ENCODE data around the gene CPO. TPM values are rescaled to one million over a fixed set of nuclear protein-coding genes. Genes with fewer than 3 reads are reported as not detected.
"Not testable (repeated sequence)": the region's sequence is repeated elsewhere in the genome, so short reads cannot be mapped to it uniquely, and the experiment has no call there.

Gene CPO, protein sequence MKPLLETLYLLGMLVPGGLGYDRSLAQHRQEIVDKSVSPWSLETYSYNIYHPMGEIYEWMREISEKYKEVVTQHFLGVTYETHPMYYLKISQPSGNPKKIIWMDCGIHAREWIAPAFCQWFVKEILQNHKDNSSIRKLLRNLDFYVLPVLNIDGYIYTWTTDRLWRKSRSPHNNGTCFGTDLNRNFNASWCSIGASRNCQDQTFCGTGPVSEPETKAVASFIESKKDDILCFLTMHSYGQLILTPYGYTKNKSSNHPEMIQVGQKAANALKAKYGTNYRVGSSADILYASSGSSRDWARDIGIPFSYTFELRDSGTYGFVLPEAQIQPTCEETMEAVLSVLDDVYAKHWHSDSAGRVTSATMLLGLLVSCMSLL
- 1 to 10 TPM in 1 of 3 donors, under 1 TPM in 2; 0.14 to 1.1 (median 0.51) TPM for polyA plus RNA-seq

GRCh38 chr2:206939340-206939739, at the start of gene CPO:
TSS of gene CPO (plus strand) at chr2:206939518. CDS start at chr2:206939600, 82 bp downstream.
- H3K27ac ChIP-seq (ENCODE audit: low read depth, low read length) = no peak within 1 kb of the TSS
- 56 to 89% (median 85%) methylated on average over 2 of the region's 2 CpGs for WGBS, 3 donors

DNA sequence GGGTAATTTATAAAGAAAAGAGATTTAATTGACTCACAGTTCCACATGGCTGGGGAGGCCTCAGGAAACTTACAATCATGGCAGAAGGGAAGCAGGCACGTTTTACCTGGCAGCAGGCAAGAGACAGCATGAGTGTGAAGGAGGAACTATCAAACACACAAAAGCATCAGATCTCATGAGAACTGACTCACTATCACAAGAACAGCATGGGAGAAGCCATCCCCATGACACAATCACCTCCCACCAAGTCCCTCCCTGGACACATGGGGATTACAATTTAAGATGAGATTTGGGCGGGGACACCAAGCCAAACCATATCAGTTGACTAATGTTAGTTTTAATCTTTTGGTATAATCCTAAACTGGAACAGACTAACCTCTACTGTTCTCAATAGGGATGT, 49.1 kb upstream of the CPO start:
- WGBS, 3 donors = 59 to 75% (median 64%) methylated on average over 2 of the region's 2 CpGs
- no peak overlapping the region for H3K27ac ChIP-seq (ENCODE audit: low read depth, low read length)

DNA sequence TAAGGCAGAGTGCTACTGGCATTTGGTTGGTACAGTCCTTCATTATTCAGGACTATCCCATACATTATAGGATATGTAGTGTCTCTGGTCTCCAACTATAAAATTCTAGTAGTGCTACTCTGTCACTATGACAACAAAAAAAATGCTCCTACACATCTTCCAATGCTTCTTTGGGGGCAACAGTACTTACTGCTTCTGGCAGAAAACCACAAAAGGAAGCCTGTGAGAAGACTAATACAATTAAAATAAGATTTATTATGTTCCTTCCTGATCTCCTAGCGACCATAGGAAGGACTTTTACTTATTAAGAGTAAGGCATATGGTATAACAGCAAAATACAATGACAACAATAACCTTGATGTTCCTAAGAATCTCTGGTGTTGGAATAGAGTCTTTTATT, 48.4 kb upstream of the CPO start:
- no peak overlapping the region for H3K27ac ChIP-seq (ENCODE audit: low read depth, low read length)
- 22 to 52% (median 26%) methylated on average over 1 of the region's 1 CpG for WGBS, 3 donors

GRCh38 chr2:206915121-206915520, 24.2 kb upstream of the CPO start:
- 20 to 24% (median 22%) methylated on average over 1 of the region's 1 CpG for WGBS, 3 donors
- H3K27ac ChIP-seq (ENCODE audit: low read depth, low read length) = no peak overlapping the region

DNA sequence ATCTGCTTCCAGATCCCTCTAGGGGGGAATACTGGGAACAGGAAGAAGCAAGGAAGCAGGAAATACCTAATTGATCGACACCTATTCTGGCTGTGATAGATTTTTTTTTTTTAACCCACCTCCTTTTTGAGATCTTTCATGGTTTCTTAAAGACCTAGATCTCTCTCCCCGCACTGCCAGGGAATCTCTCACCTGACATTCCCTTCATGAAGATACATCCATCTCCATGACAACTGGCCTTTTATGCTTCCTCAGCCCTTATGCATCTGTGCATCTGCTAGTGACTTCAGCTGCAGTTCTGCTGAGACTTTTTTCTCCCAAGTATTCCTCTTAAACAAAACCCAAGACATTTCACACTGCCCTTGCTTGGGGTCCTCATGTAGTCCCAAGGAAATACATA, 21.1 kb upstream of the CPO start:
- H3K27ac ChIP-seq (ENCODE audit: low read depth, low read length) = no peak overlapping the region
- 46 to 59% (median 54%) methylated on average over 2 of the region's 2 CpGs for WGBS, 3 donors

GRCh38 chr2:206920310-206920709, 19.0 kb upstream of the CPO start:
- H3K27ac ChIP-seq (ENCODE audit: low read depth, low read length) = no peak overlapping the region
- WGBS, 3 donors = 88 to 94% (median 90%) methylated on average over 3 of the region's 3 CpGs

DNA sequence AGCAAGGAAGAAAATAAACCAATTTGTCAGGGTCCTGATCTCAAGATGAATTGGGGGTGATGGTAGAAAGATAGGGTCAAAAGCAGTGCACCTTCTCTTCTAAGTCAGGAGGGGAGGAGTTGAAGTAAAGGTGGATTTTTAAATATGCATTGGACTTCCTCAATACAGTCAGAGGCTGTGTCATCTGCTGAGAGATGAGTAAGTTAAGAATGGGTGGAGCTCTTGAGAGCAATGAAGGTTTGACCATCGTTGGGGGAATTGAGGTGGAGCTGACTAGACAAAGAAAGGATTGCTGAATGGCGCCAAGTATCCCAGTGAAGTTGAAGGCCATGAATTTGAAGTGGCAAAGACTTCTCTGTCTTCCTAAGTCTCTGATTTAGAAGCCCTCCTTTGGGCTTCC, 18.4 kb upstream of the CPO start:
- 69 to 73% (median 73%) methylated on average over 2 of the region's 2 CpGs for WGBS, 3 donors
- H3K27ac ChIP-seq (ENCODE audit: low read depth, low read length) = no peak overlapping the region

GRCh38 chr2:206921529-206921928, 17.8 kb upstream of the CPO start:
- WGBS, 3 donors = 64 to 75% (median 65%) methylated on average over 5 of the region's 5 CpGs
- no peak overlapping the region for H3K27ac ChIP-seq (ENCODE audit: low read depth, low read length)

GRCh38 chr2:206935991-206936842, 3.1 kb upstream of the CPO start:
- 49 to 88% (median 58%) methylated on average over 2 of the region's 2 CpGs for WGBS, 3 donors
- no peak overlapping the region for H3K27ac ChIP-seq (ENCODE audit: low read depth, low read length)

DNA sequence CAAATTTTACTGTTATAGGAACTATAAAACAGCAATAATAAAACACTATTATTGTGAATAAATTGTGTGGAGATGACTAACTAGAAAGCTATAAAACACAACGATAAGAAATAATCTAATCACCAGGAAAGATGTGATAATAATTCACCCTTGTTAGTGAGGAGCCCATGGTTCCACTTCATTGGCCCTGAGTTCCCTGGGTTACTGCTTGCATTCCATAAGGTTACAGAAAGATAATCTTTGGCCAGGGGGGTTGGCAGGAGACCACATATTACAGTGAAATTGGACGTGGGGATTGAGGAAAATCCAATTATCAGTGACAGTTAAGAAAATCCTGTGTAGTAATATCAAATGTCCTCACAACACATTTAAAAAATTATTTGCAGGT, 2.5 kb upstream of the CPO start:
- H3K27ac ChIP-seq (ENCODE audit: low read depth, low read length) = no peak overlapping the region
- 44 to 51% (median 50%) methylated on average over 2 of the region's 2 CpGs for WGBS, 3 donors

- WGBS, 3 donors = 68 to 83% (median 81%) methylated on average over 6 of the region's 6 CpGs
- H3K27ac ChIP-seq (ENCODE audit: low read depth, low read length) = no peak overlapping the region
These were observed 1.8 kb upstream of the CPO start for GRCh38 chr2:206937555-206937954.

- no peak overlapping the region for H3K27ac ChIP-seq (ENCODE audit: low read depth, low read length)
These were observed 1.2 kb downstream of the CPO start for GRCh38 chr2:206940546-206940945.

DNA sequence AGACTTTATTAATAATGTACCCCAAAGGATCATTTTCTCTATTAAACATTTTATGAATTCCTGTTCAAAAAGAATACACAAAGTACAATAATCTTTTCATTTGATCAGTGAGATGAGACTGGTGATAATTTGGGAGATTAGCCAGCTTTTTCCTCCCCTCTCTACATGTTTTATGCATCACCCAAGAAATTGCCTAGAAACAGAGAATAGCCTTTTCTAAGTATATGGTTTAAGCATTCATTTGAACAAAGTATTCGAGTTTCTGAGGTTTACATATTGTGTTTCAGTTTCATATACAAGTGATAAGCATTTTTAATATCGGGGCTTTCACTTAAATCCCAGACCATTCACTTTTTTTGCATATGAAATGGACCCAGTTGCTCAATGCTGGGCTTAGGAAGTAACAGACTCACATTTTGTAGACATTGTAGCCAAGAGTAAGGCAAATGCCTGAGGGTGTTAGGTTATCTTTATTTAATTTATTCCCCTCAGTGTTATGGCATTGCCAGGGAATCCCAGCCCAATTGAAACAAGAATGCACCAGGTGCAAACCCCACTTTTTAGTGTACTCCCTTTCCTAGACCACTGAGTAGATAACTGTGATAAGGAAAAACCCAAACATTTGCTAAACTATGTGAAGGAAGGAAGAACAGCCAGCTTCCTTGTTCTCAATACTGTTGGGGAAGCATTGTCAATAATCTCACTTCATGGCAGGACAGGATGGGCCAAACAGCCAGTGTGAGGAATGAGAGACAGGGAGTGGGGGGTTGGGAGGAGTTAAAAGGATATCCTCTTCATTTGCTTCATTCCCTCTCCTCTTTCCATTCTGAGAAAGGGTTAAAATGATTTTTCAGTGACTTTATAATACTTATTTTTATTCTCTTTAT, 3.5 kb downstream of the CPO start:
- WGBS, 3 donors = 61 to 81% (median 67%) methylated on average over 2 of the region's 2 CpGs
- no peak overlapping the region for H3K27ac ChIP-seq (ENCODE audit: low read depth, low read length)

DNA sequence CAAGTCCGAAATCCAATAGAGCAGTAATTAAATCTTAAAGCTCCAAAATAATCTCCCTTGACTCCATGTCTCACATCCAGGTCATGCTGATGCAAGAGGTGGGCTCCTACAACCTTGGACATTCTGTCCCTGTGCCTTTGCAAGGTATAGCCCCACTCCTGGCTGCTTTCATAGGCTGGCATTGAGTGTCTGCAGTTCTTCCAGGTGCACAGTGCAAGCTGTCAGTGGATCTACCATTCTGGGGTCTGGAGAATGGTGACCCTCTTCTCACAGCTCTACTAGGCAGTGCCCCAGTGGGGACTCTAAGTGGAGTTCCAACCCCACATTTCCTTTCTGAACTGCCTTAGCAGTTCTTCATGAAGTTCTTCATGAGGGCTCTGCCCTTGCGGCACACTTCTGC, 14.1 kb downstream of the CPO start:
- WGBS, 3 donors = 92 to 100% (median 94%) methylated on average over 2 of the region's 2 CpGs
- not testable (repeated sequence) for H3K27ac ChIP-seq (ENCODE audit: low read depth, low read length)

DNA sequence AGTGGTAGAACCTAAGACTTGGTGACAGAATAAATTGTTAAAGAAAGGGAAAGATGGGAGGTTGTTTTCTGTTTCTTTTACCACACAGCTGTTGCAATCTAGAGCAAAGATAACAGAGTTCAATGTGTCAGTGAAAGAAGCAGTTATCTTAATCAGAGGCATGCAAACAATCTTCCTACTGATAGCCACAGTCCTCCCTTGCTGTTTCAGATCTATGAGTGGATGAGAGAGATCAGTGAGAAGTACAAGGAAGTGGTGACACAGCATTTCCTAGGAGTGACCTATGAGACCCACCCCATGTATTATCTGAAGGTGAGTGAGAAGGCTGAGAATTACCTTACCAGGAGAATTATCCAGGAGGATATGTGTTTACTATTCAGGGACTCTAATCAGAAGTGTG, 15.9 kb downstream of the CPO start:
- H3K27ac ChIP-seq (ENCODE audit: low read depth, low read length) = no peak overlapping the region

DNA sequence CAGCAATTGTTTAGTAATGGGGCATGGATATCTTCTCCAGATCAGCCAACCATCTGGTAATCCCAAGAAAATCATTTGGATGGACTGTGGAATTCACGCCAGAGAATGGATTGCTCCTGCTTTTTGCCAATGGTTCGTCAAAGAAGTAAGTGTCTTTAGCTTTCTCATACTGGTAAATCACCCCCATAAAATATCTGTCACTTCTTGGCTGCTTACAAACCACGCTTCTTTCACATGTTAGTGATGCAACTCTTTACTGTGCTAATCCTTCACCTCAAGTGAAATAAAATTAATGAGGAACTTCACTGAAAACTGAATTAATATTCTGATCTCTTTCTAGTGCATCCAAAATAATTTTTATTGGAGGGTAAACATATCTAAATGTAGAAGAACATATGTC, 18.9 kb downstream of the CPO start:
- 54 to 84% (median 63%) methylated on average over 3 of the region's 3 CpGs for WGBS, 3 donors
- H3K27ac ChIP-seq (ENCODE audit: low read depth, low read length) = no peak overlapping the region

DNA sequence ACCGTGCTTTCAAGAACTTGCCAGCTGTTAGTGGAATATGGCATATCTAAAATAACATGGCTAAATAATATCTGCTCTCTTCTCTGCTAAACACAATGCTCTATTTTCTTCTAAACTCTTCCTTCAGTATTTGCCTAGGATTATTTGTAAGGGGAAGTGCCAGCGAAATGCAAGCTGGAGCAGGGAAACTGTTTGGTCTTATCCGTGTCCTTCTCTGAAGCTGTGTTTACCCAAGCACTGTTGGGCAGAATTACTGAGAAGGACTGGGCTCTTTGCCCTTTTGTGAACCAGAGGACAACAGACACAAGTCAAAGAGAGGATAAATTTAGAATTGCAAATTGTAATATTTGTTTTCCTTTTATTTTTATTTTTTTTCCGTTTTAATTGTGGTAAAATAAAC, 23.6 kb downstream of the CPO start:
- WGBS, 3 donors = 21 to 78% (median 62%) methylated on average over 4 of the region's 4 CpGs

GRCh38 chr2:206968134-206969086, 29.1 kb downstream of the CPO start:
- no peak overlapping the region for H3K27ac ChIP-seq (ENCODE audit: low read depth, low read length)
- 53 to 70% (median 66%) methylated on average over 7 of the region's 7 CpGs for WGBS, 3 donors

More for the DNA sequence above, 23.6 kb downstream of the CPO start:
- no peak overlapping the region for H3K27ac ChIP-seq (ENCODE audit: low read depth, low read length)
